Prostate gland (tissue), 2 donors: ENCODE results near the gene CACNA1A. TPM values are rescaled to one million over a fixed set of nuclear protein-coding genes. Genes with fewer than 3 reads are reported as not detected.

Source experiments
- DNase-seq: peaks from one replicate; pipeline ENCODE4 v3.0.0-alpha.2; 2019; ENCODE audit warnings: low spot score
- H3K27ac ChIP-seq, 2 donors: fragments of 200-600 bp; sonication (generic); 2 replicates each; pipeline ENCODE4 v1.5.1; 2017 to 2019
- H3K27me3 ChIP-seq: fragments of 200-600 bp; sonication (generic); replicated peaks from 2 replicates; pipeline ENCODE4 v1.5.1; 2019; ENCODE audit not compliant: insufficient read depth
- H3K36me3 ChIP-seq, 2 donors: fragments of 200-600 bp; sonication (generic); 1 replicate in 1 of 2; 2 replicates in 1 of 2; pipeline versions ENCODE4 v1.5.1 to v1.8.1; 2017 to 2019
- H3K4me1 ChIP-seq: fragments of 200-600 bp; sonication (generic); replicated peaks from 2 replicates; pipeline ENCODE4 v1.5.1; 2019
- H3K4me3 ChIP-seq, 2 donors: fragments of 200-600 bp; sonication (generic); 2 replicates each; pipeline ENCODE4 v1.5.1; 2017 to 2019
- H3K9me3 ChIP-seq: fragments of 200-600 bp; sonication (generic); 2 replicates; pipeline ENCODE4 v1.5.1; 2017
- CTCF ChIP-seq, 4 experiments: fragments of 200-600 bp in 2 of 4; fragments of 450-650 bp in 2 of 4; sonication (generic) in 2 of 4; IDR thresholded peaks; 1 replicate in 3 of 4; 2 replicates in 1 of 4; pipeline ENCODE4 v1.5.1; 2016 to 2019; ENCODE audit warnings: antibody characterized with exemption in 4 of 4, mild to moderate bottlenecking in 2 of 4, moderate library complexity in 2 of 4
- POLR2A ChIP-seq: fragments of 450-650 bp; IDR thresholded peaks from one replicate; pipeline ENCODE4 v1.6.1; 2016; ENCODE audit warnings: antibody characterized with exemption, mild to moderate bottlenecking
- POLR2AphosphoS5 ChIP-seq: sonication (generic); formaldehyde crosslinking; IDR thresholded peaks from one replicate; pipeline ENCODE4 v1.6.1; 2017; ENCODE audit warnings: antibody characterized with exemption
- WGBS: methylation state at CpG from one replicate; pipeline ENCODE4 v1.1.5; 2018; 5-methylcytosine and 5-hydroxymethylcytosine counted together
- intact Hi-C: fragments of 100-400 bp; cut with DNase I; formaldehyde crosslinking; loops from one replicate; pipeline ENCODE4 v1.14.2; 2022
- total RNA-seq, 2 donors: library from RNA; depleted of rRNA; stranded (reverse); fragments of >200 nt; gene quantifications; one replicate each; pipeline ENCODE4 v1.1.0, GENCODE V29; 2016

CACNA1A gene
- total RNA-seq, 2 donors from 2014 or later: 0.46 to 12.4 TPM

GRCh38 chr19:13396250-13397080 lies 109.8 kb downstream of the CACNA1A start:
- no peaks in the 10 kb centered on the region for H3K9me3 ChIP-seq
- WGBS: 27% methylated on average over 18 of the region's 18 CpGs
- no peak for DNase-seq
- intact Hi-C loops: no loop called here
- H3K36me3 ChIP-seq: no peaks in the 10 kb centered on the region
- H3K27me3 ChIP-seq: peaks cover 2% of the 10 kb centered on the region
- H3K4me3 ChIP-seq: no peak overlapping the region
- TF ChIP-seq CTCF (IDR thresholded peaks at IDR 0.05) (no peak), POLR2AphosphoS5 (no peak), POLR2A (no peak)
- H3K4me1 ChIP-seq: no peaks in the 10 kb centered on the region
- H3K27ac ChIP-seq: no peak overlapping the region

GRCh38 chr19:13382633-13382938 lies 123.7 kb downstream of the CACNA1A start:
- TF ChIP-seq CTCF (IDR thresholded peaks at IDR 0.05) (no peak), POLR2AphosphoS5 (no peak), POLR2A (no peak)
- no peaks in the 10 kb centered on the region for H3K27me3 ChIP-seq
- 82% methylated on average over 4 of the region's 4 CpGs for WGBS

GRCh38 chr19:13381827-13382632 lies 124.2 kb downstream of the CACNA1A start:
- DNase-seq: no peak
- intact Hi-C loops: no loop called here
- Histone ChIP-seq H3K9me3 (no peaks in the 10 kb centered on the region), H3K4me3 (no peak overlapping the region), H3K27ac (no peak overlapping the region), H3K36me3 (no peaks in the 10 kb centered on the region), H3K4me1 (no peaks in the 10 kb centered on the region), H3K27me3 (no peaks in the 10 kb centered on the region)
- TF ChIP-seq CTCF (IDR thresholded peaks at IDR 0.05) (no peak), POLR2A (no peak), POLR2AphosphoS5 (no peak)
- WGBS: 73% methylated on average over 9 of the region's 9 CpGs

More at GRCh38 chr19:13382633-13382938, 123.7 kb downstream of the CACNA1A start:
- Histone ChIP-seq H3K4me1 (no peaks in the 10 kb centered on the region), H3K27ac (no peak overlapping the region), H3K4me3 (no peak overlapping the region), H3K9me3 (no peaks in the 10 kb centered on the region), H3K36me3 (no peaks in the 10 kb centered on the region)
- intact Hi-C loops: no loop called here
- no peak for DNase-seq

- Histone ChIP-seq H3K27ac (no peak overlapping the region), H3K27me3 (no peaks in the 10 kb centered on the region), H3K9me3 (no peaks in the 10 kb centered on the region), H3K4me3 (no peak overlapping the region), H3K4me1 (no peaks in the 10 kb centered on the region), H3K36me3 (no peaks in the 10 kb centered on the region)
- TF ChIP-seq POLR2AphosphoS5: no peak
- TF ChIP-seq POLR2A: no peak
- TF ChIP-seq CTCF (IDR thresholded peaks at IDR 0.05): no peak
- intact Hi-C loops: no loop called here
- DNase-seq: no peak
These were observed 129.7 kb downstream of the CACNA1A start for GRCh38 chr19:13376537-13376936.
